ENCODE measurements around the gene UBD.

Gene UBD

DNA sequence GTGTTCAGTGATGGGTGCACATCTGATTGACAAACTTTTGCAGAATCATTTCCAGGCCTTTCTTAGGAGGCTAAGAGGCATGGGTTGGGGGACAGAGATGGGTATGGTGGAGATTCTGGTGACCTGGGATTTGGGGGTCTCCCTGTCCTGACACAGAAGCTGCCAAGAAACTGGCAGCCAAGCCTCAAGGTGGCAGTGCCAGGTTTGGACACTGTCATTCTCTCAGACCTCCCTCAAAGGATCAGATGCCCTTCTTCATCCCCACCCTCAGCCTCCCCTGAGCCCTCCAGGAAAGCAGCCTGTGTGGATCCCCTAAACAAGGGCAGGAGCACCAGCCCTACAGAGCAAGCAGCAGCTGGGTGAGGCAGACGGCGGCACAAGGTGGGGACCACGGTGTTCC, 53.7 kb downstream of the UBD start:
- CTCF ChIA-PET, result no interaction called here
- Histone ChIP-seq H3K9me3 (ENCODE audit: control insufficient read depth, insufficient read depth, low read depth, low read length) (no peaks in the 10 kb centered on the region), H3K4me3 (ENCODE audit: low read depth, low read length) (no peak overlapping the region), H3K36me3 (ENCODE audit: control insufficient read depth in 2 of 2, insufficient read depth in 1 of 2, low read length in 2 of 2) (no peaks in the 10 kb centered on the region), H3K27ac (ENCODE audit: extremely low read depth, low read depth, low read length) (no peak overlapping the region), H3K4me1 (ENCODE audit: control insufficient read depth, insufficient read depth, low read length) (peaks cover 8% of the 10 kb centered on the region; the same call in 1 of the 2 replicates)
- TF ChIP-seq ZNF404 (tag by site-specific recombination; IDR thresholded peaks at IDR 0.05), result no peak
- TF ChIP-seq, protein P1, sequence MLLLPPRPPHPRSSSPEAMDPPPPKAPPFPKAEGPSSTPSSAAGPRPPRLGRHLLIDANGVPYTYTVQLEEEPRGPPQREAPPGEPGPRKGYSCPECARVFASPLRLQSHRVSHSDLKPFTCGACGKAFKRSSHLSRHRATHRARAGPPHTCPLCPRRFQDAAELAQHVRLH (tag by site-specific recombination; IDR thresholded peaks at IDR 0.05), result no peak
- TF ChIP-seq, protein P2, sequence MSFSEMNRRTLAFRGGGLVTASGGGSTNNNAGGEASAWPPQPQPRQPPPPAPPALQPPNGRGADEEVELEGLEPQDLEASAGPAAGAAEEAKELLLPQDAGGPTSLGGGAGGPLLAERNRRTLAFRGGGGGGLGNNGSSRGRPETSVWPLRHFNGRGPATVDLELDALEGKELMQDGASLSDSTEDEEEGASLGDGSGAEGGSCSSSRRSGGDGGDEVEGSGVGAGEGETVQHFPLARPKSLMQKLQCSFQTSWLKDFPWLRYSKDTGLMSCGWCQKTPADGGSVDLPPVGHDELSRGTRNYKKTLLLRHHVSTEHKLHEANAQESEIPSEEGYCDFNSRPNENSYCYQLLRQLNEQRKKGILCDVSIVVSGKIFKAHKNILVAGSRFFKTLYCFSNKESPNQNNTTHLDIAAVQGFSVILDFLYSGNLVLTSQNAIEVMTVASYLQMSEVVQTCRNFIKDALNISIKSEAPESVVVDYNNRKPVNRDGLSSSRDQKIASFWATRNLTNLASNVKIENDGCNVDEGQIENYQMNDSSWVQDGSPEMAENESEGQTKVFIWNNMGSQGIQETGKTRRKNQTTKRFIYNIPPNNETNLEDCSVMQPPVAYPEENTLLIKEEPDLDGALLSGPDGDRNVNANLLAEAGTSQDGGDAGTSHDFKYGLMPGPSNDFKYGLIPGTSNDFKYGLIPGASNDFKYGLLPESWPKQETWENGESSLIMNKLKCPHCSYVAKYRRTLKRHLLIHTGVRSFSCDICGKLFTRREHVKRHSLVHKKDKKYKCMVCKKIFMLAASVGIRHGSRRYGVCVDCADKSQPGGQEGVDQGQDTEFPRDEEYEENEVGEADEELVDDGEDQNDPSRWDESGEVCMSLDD (tag by site-specific recombination; IDR thresholded peaks at IDR 0.05), result no peak
- no peak for TF ChIP-seq ZXDB (tag by site-specific recombination; IDR thresholded peaks at IDR 0.05)
- TF ChIP-seq EGR2 (tag by site-specific recombination; IDR thresholded peaks at IDR 0.05; ENCODE audit: low read depth), result no peak
- TF ChIP-seq, protein P3, sequence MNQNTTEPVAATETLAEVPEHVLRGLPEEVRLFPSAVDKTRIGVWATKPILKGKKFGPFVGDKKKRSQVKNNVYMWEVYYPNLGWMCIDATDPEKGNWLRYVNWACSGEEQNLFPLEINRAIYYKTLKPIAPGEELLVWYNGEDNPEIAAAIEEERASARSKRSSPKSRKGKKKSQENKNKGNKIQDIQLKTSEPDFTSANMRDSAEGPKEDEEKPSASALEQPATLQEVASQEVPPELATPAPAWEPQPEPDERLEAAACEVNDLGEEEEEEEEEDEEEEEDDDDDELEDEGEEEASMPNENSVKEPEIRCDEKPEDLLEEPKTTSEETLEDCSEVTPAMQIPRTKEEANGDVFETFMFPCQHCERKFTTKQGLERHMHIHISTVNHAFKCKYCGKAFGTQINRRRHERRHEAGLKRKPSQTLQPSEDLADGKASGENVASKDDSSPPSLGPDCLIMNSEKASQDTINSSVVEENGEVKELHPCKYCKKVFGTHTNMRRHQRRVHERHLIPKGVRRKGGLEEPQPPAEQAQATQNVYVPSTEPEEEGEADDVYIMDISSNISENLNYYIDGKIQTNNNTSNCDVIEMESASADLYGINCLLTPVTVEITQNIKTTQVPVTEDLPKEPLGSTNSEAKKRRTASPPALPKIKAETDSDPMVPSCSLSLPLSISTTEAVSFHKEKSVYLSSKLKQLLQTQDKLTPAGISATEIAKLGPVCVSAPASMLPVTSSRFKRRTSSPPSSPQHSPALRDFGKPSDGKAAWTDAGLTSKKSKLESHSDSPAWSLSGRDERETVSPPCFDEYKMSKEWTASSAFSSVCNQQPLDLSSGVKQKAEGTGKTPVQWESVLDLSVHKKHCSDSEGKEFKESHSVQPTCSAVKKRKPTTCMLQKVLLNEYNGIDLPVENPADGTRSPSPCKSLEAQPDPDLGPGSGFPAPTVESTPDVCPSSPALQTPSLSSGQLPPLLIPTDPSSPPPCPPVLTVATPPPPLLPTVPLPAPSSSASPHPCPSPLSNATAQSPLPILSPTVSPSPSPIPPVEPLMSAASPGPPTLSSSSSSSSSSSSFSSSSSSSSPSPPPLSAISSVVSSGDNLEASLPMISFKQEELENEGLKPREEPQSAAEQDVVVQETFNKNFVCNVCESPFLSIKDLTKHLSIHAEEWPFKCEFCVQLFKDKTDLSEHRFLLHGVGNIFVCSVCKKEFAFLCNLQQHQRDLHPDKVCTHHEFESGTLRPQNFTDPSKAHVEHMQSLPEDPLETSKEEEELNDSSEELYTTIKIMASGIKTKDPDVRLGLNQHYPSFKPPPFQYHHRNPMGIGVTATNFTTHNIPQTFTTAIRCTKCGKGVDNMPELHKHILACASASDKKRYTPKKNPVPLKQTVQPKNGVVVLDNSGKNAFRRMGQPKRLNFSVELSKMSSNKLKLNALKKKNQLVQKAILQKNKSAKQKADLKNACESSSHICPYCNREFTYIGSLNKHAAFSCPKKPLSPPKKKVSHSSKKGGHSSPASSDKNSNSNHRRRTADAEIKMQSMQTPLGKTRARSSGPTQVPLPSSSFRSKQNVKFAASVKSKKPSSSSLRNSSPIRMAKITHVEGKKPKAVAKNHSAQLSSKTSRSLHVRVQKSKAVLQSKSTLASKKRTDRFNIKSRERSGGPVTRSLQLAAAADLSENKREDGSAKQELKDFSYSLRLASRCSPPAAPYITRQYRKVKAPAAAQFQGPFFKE (tag by site-specific recombination; IDR thresholded peaks at IDR 0.05; ENCODE audit: borderline replicate concordance), result no peak
- no peak for TF ChIP-seq ZNF311 (tag by site-specific recombination; IDR thresholded peaks at IDR 0.05; ENCODE audit: borderline replicate concordance)
- no peak for TF ChIP-seq GFI1B (tag by site-specific recombination; IDR thresholded peaks at IDR 0.05)
- TF ChIP-seq, protein P4, sequence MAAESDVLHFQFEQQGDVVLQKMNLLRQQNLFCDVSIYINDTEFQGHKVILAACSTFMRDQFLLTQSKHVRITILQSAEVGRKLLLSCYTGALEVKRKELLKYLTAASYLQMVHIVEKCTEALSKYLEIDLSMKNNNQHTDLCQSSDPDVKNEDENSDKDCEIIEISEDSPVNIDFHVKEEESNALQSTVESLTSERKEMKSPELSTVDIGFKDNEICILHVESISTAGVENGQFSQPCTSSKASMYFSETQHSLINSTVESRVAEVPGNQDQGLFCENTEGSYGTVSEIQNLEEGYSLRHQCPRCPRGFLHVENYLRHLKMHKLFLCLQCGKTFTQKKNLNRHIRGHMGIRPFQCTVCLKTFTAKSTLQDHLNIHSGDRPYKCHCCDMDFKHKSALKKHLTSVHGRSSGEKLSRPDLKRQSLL (tag by site-specific recombination; IDR thresholded peaks at IDR 0.05), result no peak
- TF ChIP-seq ZNF426 (tag by site-specific recombination; IDR thresholded peaks at IDR 0.05), result no peak
- TF ChIP-seq ZNF560 (tag by site-specific recombination; IDR thresholded peaks at IDR 0.05; ENCODE audit: borderline replicate concordance), result no peak
- no peak for TF ChIP-seq ZNF274 (IDR thresholded peaks at IDR 0.05; ENCODE audit: low read length)
- TF ChIP-seq ZNF274 (tag by site-specific recombination; IDR thresholded peaks at IDR 0.05; ENCODE audit: borderline replicate concordance), result no peak
- TF ChIP-seq PRDM1 (tag by site-specific recombination; IDR thresholded peaks at IDR 0.05), result no peak
- no peak for TF ChIP-seq ZFP41 (tag by site-specific recombination; IDR thresholded peaks at IDR 0.05; ENCODE audit: borderline replicate concordance)
- POLR2A ChIA-PET, result no interaction called here

All from HEK293 (cell line).